ENCODE data around the gene ARHGEF19. TPM values are rescaled to one million over a fixed set of nuclear protein-coding genes. Genes with fewer than 3 reads are reported as not detected.

ARHGEF19 gene
- total RNA-seq, 1 donor from 2014 or later, result 29.5 TPM

- no peaks in the 10 kb centered on the region for H3K27me3 Mint-ChIP-seq
- H3K4me1 Mint-ChIP-seq (ENCODE audit: unreplicated experiment), result peaks cover 14% of the 10 kb centered on the region
- no peak overlapping the region for H3K27ac Mint-ChIP-seq
- H3K36me3 Mint-ChIP-seq, result no peaks in the 10 kb centered on the region
- no peak for TF ChIP-seq CTCF (conservative IDR thresholded peaks at IDR 0.05)
- H3K4me3 Mint-ChIP-seq, result no peak overlapping the region
- no peaks in the 10 kb centered on the region for H3K9me3 Mint-ChIP-seq
- no peak for DNase-seq (ENCODE audit: extremely low spot score, unreplicated experiment)
These were observed 8.9 kb downstream of the ARHGEF19 start for GRCh38 chr1:16203550-16203949.

- H3K4me1 Mint-ChIP-seq (ENCODE audit: unreplicated experiment), result peaks cover 14% of the 10 kb centered on the region
- DNase-seq (ENCODE audit: extremely low spot score, unreplicated experiment), result no peak
- no peaks in the 10 kb centered on the region for H3K9me3 Mint-ChIP-seq
- no peak for TF ChIP-seq CTCF (conservative IDR thresholded peaks at IDR 0.05)
- H3K36me3 Mint-ChIP-seq, result no peaks in the 10 kb centered on the region
- no peak overlapping the region for H3K4me3 Mint-ChIP-seq
- H3K27me3 Mint-ChIP-seq, result no peaks in the 10 kb centered on the region
- no peak overlapping the region for H3K27ac Mint-ChIP-seq
These were observed 9.9 kb downstream of the ARHGEF19 start for GRCh38 chr1:16202281-16203210.

- Mint-ChIP-seq H3K27me3 (no peaks in the 10 kb centered on the region), H3K4me1 (ENCODE audit: unreplicated experiment) (peaks cover 10% of the 10 kb centered on the region), H3K36me3 (no peaks in the 10 kb centered on the region), H3K9me3 (no peaks in the 10 kb centered on the region), H3K27ac (no peak overlapping the region), H3K4me3 (no peak overlapping the region)
- DNase-seq (ENCODE audit: extremely low spot score, unreplicated experiment), result no peak
- TF ChIP-seq CTCF (conservative IDR thresholded peaks at IDR 0.05), result no peak
These were observed 12.8 kb downstream of the ARHGEF19 start for GRCh38 chr1:16199700-16200099.

- DNase-seq (ENCODE audit: extremely low spot score, unreplicated experiment), result no peak
- no peaks in the 10 kb centered on the region for H3K36me3 Mint-ChIP-seq
- no peaks in the 10 kb centered on the region for H3K27me3 Mint-ChIP-seq
- no peak overlapping the region for H3K4me3 Mint-ChIP-seq
- H3K9me3 Mint-ChIP-seq, result no peaks in the 10 kb centered on the region
- peaks cover 10% of the 10 kb centered on the region for H3K4me1 Mint-ChIP-seq (ENCODE audit: unreplicated experiment)
- H3K27ac Mint-ChIP-seq, result no peak overlapping the region
- no peak for TF ChIP-seq CTCF (conservative IDR thresholded peaks at IDR 0.05)
These were observed 13.3 kb downstream of the ARHGEF19 start for GRCh38 chr1:16199157-16199501.

GRCh38 chr1:16198444-16199156, 13.9 kb downstream of the ARHGEF19 start:
- Mint-ChIP-seq H3K27me3 (no peaks in the 10 kb centered on the region), H3K27ac (no peak overlapping the region), H3K9me3 (no peaks in the 10 kb centered on the region), H3K36me3 (no peaks in the 10 kb centered on the region), H3K4me3 (no peak overlapping the region), H3K4me1 (ENCODE audit: unreplicated experiment) (peaks cover 9% of the 10 kb centered on the region)
- no peak for TF ChIP-seq CTCF (conservative IDR thresholded peaks at IDR 0.05)
- DNase-seq (ENCODE audit: extremely low spot score, unreplicated experiment), result no peak

All from type B pancreatic cell (in vitro differentiated cells).